WI38 (cell line): ENCODE results near the gene MUC6.

Experiments
- H3K4me3 ChIP-seq: 2 replicates; pipeline ENCODE4 v1.5.1; 2011; ENCODE audit warnings: low read depth, mild to moderate bottlenecking, control low read depth, low read length
- TF ChIP-seq, protein P1 (sequence below): IDR thresholded peaks from 2 replicates; pipeline ENCODE4 v1.5.1; 2012; ENCODE audit warnings: low read depth, mild to moderate bottlenecking, control low read depth, low read length

The MUC6 gene

DNA sequence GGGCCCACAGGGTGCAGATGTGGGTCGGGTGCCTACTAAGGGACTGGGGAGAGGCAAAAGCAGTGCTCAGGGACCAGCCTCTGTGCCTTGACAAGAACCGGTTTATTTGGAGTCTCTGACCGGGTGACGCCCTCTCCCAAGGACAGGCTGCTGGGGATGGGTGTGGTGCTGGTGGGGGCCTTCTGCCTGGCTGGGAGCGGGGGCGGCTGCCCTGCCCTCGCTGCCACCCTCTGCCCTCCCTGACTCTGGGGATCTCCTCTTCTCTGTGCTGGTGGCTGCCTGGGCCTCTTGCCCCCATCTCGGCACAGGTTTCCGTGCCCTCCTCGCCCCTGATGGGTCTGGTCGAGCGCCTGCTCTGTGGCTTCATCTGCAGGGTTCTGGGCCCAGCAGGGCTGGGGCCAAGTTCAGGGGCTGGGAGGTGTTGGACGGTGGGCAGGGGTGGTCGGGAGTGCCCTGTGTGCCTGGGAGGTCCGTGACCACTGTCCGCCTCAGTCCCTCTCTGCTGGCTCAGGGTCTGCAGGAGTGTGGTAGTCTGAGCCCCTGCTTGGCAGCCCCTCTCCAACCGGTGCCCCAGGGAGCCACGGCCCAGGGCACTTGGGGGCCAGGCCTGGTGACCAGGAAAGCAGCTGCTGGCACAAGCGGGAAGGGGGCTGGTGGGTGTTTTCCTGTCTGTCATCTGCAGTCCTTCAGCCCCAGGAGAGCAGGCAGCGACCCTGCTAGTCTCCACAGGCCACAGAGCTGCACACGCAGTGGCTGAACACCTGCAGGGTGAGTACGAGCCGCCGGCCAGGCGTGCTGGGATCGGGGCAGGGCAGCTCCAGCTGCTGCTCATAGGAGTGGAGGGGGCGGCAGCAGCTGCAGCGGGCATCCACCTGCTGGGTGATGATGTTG, 23.5 kb downstream of the MUC6 start:
- no peak overlapping the region for H3K4me3 ChIP-seq
- TF ChIP-seq, protein P1, sequence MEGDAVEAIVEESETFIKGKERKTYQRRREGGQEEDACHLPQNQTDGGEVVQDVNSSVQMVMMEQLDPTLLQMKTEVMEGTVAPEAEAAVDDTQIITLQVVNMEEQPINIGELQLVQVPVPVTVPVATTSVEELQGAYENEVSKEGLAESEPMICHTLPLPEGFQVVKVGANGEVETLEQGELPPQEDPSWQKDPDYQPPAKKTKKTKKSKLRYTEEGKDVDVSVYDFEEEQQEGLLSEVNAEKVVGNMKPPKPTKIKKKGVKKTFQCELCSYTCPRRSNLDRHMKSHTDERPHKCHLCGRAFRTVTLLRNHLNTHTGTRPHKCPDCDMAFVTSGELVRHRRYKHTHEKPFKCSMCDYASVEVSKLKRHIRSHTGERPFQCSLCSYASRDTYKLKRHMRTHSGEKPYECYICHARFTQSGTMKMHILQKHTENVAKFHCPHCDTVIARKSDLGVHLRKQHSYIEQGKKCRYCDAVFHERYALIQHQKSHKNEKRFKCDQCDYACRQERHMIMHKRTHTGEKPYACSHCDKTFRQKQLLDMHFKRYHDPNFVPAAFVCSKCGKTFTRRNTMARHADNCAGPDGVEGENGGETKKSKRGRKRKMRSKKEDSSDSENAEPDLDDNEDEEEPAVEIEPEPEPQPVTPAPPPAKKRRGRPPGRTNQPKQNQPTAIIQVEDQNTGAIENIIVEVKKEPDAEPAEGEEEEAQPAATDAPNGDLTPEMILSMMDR = no peak

DNA sequence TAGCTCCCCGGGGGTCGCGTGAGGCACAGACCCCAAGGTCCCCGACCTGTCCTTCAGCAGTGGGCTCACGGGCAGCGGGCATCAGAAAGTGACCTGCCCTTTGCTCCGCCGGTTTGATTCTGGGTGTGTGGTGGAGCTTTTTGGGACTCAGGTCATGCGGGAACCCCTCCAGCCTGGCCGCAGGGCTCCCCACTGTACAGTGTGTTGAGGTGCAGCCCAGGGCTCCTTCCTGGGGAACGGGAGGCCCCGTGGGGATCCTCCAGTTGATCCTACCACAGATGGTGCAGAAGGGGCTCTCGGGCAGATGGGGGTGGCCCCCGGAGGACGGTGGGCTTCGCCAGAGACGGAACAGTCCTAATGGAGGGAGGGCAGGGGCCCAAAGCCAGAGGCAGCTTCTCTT, 24.2 kb downstream of the MUC6 start:
- no peak overlapping the region for H3K4me3 ChIP-seq
- TF ChIP-seq, protein P1 = no peak

GRCh38 chr11:1011320-1011698, 25.2 kb downstream of the MUC6 start:
- TF ChIP-seq, protein P1 = no peak
- H3K4me3 ChIP-seq = no peak overlapping the region

DNA sequence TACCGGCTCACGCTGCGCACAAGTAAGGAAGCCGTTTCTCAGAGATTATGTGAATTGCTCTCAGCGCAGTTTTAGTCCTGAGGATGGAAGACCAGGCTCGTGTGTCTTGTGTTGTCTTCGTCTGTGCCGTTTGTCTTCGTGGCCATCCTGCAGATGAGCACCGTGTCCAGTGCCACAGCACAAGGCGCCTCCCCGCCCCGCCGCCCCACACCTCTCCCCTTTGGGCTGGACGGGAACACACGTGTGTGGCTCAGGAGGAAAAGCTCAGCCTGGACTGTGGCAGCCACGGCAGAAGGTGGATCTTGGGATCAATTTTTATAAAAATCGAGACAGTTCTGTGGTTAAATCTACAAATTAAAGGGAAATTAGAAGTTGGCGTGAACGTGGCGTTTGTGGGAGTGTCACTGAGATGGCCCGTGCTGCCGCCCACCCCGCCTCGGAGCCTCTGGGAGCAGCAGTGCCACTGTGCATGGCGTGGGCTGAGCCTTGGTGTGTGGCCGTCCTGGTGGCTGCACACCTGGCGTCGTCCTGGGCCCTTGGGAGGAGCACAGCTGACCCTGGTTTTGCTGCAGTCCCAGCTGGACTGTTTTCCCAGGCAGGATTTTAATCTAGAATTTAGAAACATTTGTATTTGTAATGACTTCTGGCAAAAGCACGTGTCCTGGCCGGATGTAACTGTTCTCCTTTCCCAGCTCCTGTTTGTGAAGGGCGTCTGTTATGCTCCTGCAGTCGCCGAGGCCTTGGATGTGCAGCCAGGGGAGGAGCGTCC, 25.8 kb downstream of the MUC6 start:
- H3K4me3 ChIP-seq = no peak overlapping the region
- TF ChIP-seq, protein P1 = no peak

DNA sequence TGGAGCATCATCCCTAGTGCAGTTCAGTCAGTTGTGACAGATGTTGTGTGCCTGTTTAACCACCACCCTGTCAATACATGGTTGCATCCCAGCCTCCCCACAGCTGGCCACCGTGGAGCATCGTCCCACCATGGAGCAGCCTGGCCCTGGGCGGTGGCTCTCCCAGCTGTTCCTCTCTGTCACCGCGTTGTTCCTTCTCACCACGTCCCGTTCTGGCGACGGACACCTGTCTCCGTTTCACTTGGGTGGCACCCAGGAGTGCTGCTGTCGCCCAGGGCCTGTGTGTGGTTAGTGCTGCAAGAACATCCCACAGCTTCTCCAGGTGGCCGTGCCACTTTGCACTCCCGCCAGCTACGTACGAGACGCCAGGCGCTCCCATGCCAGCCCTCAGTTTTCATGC, 26.5 kb downstream of the MUC6 start:
- TF ChIP-seq, protein P1 = no peak

GRCh38 chr11:1009371-1009770, 27.1 kb downstream of the MUC6 start:
- H3K4me3 ChIP-seq = no peak overlapping the region
- TF ChIP-seq, protein P1 = no peak

More for the DNA sequence above, 26.5 kb downstream of the MUC6 start:
- no peak overlapping the region for H3K4me3 ChIP-seq

GRCh38 chr11:1008803-1009145, 27.7 kb downstream of the MUC6 start:
- no peak overlapping the region for H3K4me3 ChIP-seq
- TF ChIP-seq, protein P1 = no peak
